HG03025 (cell line): ENCODE data around the gene ESRRB.

Source experiments
- ATAC-seq: cut with Tn5 transposase; IDR thresholded peaks from one replicate; pipeline ENCODE4 v1.9.1; 2021; ENCODE audit warnings: mild to moderate bottlenecking, moderate library complexity; ENCODE audit not compliant: unreplicated experiment, low FRiP score

ESRRB gene

GRCh38 chr14:76439237-76439775, 63.4 kb downstream of the ESRRB start:
- no peak for ATAC-seq

- ATAC-seq, result no peak
These were observed 70.5 kb downstream of the ESRRB start for GRCh38 chr14:76446486-76446885.

- ATAC-seq, result no peak
These were observed 71.0 kb downstream of the ESRRB start for GRCh38 chr14:76446921-76447320.

- no peak for ATAC-seq
These were observed 74.5 kb downstream of the ESRRB start for GRCh38 chr14:76450476-76450875.

GRCh38 chr14:76456200-76456599, 80.3 kb downstream of the ESRRB start:
- ATAC-seq, result no peak

- ATAC-seq, result no peak
These were observed 81.1 kb downstream of the ESRRB start for GRCh38 chr14:76456891-76457586.

GRCh38 chr14:76457841-76458240, 81.9 kb downstream of the ESRRB start:
- no peak for ATAC-seq

GRCh38 chr14:76461886-76462285, 85.9 kb downstream of the ESRRB start:
- no peak for ATAC-seq

GRCh38 chr14:76462330-76462729, 86.4 kb downstream of the ESRRB start:
- ATAC-seq, result no peak

GRCh38 chr14:76463105-76463504, 87.2 kb downstream of the ESRRB start:
- no peak for ATAC-seq

- no peak for ATAC-seq
These were observed 88.9 kb downstream of the ESRRB start for GRCh38 chr14:76464856-76465255.

GRCh38 chr14:76465664-76466063, 89.7 kb downstream of the ESRRB start:
- no peak for ATAC-seq

GRCh38 chr14:76467711-76468155, 91.8 kb downstream of the ESRRB start:
- no peak for ATAC-seq

- ATAC-seq, result no peak
These were observed 96.3 kb downstream of the ESRRB start for GRCh38 chr14:76472199-76472723.

- ATAC-seq, result no peak
These were observed 97.7 kb downstream of the ESRRB start for GRCh38 chr14:76473481-76474263.

GRCh38 chr14:76480426-76480825, 104.5 kb downstream of the ESRRB start:
- no peak for ATAC-seq

GRCh38 chr14:76484355-76484754, 108.4 kb downstream of the ESRRB start:
- no peak for ATAC-seq

GRCh38 chr14:76486251-76486743, 110.4 kb downstream of the ESRRB start:
- no peak for ATAC-seq

GRCh38 chr14:76488551-76488950, 112.6 kb downstream of the ESRRB start:
- no peak for ATAC-seq

- no peak for ATAC-seq
These were observed 113.7 kb downstream of the ESRRB start for GRCh38 chr14:76489667-76490066.

- no peak for ATAC-seq
These were observed 114.2 kb downstream of the ESRRB start for GRCh38 chr14:76490111-76490510.
